8988T (cell line): ENCODE results near the gene PCNT.
"Not testable (repeated sequence)": the region's sequence is repeated elsewhere in the genome, so short reads cannot be mapped to it uniquely, and the experiment has no call there.

ENCODE experiments used
- DNase-seq: peaks from one replicate; pipeline ENCODE4 v3.0.0; 2011

Gene PCNT

GRCh38 chr21:46431448-46431847 is 107.5 kb downstream of the PCNT start:
- DNase-seq = no peak

GRCh38 chr21:46431884-46432488 is 108.0 kb downstream of the PCNT start:
- no peak for DNase-seq

- not testable (repeated sequence) for DNase-seq
These were observed 109.2 kb downstream of the PCNT start for GRCh38 chr21:46433116-46433515.

- DNase-seq = no peak
These were observed 110.5 kb downstream of the PCNT start for GRCh38 chr21:46434322-46434958.

- no peak for DNase-seq
These were observed 111.9 kb downstream of the PCNT start for GRCh38 chr21:46435786-46436227.

- DNase-seq = no peak
These were observed 112.7 kb downstream of the PCNT start for GRCh38 chr21:46436621-46437020.

- no peak for DNase-seq
These were observed 113.1 kb downstream of the PCNT start for GRCh38 chr21:46437096-46437498.

GRCh38 chr21:46437511-46437910 is 113.6 kb downstream of the PCNT start:
- DNase-seq = no peak

GRCh38 chr21:46438241-46438640 is 114.3 kb downstream of the PCNT start:
- DNase-seq = no peak

- DNase-seq = no peak
These were observed 116.0 kb downstream of the PCNT start for GRCh38 chr21:46439906-46440305.

- DNase-seq = no peak
These were observed 117.4 kb downstream of the PCNT start for GRCh38 chr21:46441331-46441730.

- DNase-seq = no peak
These were observed 118.1 kb downstream of the PCNT start for GRCh38 chr21:46441961-46442498.

- no peak for DNase-seq
These were observed 119.0 kb downstream of the PCNT start for GRCh38 chr21:46442938-46443337.

- no peak for DNase-seq
These were observed 120.0 kb downstream of the PCNT start for GRCh38 chr21:46443910-46444309.

- no peak for DNase-seq
These were observed 124.2 kb downstream of the PCNT start for GRCh38 chr21:46448108-46448507.

- not testable (repeated sequence) for DNase-seq
These were observed 124.9 kb downstream of the PCNT start for GRCh38 chr21:46448855-46449254.

GRCh38 chr21:46452710-46453109 is 128.8 kb downstream of the PCNT start:
- DNase-seq = no peak

- DNase-seq = no peak
These were observed 130.2 kb downstream of the PCNT start for GRCh38 chr21:46454142-46454541.

- no peak for DNase-seq
These were observed 130.9 kb downstream of the PCNT start for GRCh38 chr21:46454634-46455390.

- no peak for DNase-seq
These were observed 131.8 kb downstream of the PCNT start for GRCh38 chr21:46455575-46456385.

GRCh38 chr21:46456750-46457149 is 132.8 kb downstream of the PCNT start:
- DNase-seq = no peak

- no peak for DNase-seq
These were observed 133.9 kb downstream of the PCNT start for GRCh38 chr21:46457801-46458314.
